ENCODE data around the gene CYP26B1.

CYP26B1 gene

DNA sequence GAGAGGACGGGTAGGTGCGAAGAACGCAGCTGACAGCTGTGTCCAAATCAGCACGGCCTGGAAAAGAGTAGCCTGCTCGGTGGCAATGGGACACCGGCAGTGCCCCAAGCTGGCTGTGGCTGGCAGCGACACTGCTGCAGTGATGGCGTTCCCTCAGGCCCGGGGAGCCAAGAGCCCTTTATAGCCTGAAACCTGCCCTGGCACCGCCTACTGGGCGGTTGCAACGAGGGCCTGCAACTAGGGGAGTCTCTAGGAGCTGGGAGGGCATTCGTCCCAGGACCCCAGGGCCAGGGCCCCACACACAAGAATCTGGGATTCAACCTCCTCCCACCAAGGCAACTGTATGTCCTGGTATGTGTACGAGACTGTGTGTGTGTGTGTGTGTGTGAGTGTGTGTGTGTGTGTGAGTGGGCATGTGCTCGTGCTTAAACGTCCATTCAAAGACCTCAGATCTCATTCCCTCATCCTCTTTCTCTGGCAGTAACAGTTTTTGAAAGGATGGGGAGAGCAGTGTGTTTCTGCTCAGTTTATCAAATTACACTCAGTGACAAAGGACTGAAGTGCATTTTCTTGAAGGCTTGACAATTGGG is 6.8 kb upstream of the CYP26B1 start:
- DNase-seq: no peak

DNA sequence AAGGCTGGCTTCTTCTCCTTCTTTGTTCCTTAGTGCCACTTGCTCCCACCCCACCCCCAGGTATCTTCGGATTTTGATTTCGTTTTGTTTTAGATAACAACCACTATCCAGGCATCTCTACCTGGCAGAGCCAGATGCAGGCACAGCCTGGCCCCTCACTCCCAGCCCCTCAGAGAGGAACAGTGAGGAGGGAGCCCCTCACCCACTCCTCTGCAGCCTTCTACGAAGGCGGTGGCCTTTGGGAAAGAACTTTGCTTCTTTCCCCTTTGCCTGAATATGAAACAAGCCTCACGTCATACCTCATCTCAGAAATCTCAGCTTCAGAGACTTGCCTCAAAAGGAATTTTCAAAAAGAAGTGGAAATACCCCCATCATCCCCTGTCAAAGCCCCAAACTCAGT is 6.3 kb upstream of the CYP26B1 start:
- no peak for DNase-seq

DNA sequence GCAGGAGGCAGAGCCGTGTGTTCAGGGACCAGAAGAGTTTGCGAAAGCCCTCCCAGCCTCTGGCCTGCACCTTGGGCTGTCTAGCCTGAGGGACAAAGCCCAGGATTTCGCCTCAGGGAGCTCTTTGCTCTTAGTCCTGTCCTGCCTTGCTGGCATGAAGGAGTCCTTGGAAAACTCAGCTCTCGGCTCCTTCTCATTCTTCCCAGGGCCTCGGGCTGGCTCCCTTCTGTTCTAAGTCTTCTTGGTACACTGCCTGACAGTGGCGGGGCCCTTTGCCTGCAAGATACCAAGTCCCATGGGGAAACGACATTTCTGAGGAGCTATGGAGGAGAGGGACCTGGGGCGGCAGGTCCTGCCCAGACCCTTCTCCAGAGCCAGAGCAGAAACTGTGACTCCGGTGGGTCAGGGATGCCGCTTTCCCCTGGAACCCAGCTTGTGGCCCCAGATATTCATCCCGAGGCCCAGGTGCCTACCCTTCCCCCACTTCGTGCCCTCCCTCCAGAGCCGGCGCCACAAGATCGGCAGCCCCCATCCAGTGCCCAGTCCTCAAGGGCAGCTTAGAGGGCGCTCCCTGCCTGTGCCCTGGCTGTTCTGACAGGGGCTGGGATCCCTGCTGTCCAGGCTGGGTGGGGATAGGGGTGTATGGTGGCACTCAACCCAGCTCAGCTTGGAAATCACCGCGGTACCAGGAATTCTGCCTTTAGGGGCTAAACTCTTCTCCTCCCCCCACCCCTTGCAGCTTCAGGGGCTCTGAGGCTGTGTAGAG is 5.5 kb upstream of the CYP26B1 start:
- DNase-seq: no peak

DNA sequence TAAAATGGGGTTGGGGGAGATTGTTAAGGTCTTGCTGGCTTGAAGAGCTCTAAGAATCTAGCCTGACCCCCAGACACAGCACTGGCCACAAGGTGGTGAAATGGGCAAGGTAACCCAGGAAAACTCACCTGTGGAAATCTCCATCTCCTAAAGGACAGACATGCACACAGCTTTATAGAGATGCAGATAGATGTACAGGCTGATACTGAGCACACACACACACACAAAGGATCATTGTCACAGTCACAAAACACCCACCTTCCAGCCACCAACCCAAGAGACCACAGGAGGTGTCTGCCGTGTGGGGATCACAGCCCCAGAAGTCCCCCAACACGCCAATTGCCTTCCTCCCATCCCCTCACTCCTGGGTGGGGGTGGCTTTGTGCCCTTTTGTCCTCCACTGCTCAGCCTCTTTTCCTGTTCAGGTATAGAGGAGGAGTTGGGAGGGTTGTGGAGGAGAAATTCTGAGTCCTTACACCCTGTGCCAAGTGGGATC is 3.2 kb upstream of the CYP26B1 start:
- DNase-seq: no peak

DNA sequence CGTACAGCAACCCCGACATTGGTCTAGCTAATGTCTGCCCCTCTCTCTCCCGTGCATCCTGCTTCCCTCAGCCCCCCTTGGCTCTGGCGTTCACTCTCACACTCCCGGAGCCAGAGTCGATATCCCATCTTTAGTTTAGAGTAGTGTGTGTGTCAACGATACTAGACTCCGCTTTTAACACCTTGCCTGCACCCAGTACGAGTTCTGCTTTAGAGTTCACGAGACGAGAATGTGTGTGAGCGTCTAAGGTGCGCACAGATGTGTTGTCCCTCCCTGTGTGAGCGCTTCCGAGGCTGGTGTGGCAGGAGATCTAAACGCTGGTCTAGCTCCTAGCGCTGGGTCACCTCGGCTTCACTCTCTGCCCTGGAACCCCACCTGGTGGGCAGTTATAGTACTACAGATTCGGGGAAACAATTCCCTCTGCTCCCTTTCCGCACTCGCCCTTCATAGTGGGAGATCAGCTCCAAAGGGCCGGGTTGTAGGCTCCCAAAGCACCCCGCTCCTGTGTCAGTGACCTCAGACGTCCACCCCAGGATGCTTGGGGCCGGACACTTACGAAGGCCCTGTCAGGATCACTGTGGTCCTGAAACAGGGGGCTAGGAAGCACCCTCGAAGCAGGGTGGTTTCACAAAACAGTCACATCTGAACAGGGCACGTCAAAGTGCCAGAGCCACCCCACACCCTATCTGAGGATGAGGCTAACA is 2.6 kb upstream of the CYP26B1 start:
- peak; percentile 59 for DNase-seq

DNA sequence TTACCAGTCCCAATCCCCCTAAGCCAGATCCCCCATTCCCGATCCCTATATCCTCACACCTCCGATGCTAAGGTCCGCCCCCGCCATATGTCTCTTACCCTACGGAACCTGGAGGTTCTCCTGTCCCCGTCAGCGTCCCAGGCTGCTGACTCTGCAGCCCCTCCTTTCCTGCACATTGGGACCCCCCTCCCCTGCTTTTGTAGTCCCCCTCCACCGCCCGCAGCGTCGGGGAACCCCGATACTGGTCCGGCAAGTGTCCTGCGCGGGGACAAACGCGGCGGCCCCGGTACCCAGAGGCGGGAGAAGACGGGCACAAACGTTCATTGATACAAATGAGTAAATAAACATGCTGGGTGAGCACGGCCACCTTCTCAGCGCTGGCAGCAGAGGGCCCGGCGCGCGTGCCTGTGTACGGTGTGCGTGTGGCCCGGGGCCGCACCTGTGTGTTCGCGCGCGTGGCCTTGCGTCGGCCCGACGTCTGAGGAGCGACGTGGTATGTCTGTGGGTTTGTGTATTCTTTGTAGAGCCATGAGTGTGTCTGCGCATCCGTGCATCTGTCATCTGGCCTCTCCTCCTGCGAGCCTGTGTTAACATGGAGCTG is 2.0 kb upstream of the CYP26B1 start:
- DNase-seq: no peak

DNA sequence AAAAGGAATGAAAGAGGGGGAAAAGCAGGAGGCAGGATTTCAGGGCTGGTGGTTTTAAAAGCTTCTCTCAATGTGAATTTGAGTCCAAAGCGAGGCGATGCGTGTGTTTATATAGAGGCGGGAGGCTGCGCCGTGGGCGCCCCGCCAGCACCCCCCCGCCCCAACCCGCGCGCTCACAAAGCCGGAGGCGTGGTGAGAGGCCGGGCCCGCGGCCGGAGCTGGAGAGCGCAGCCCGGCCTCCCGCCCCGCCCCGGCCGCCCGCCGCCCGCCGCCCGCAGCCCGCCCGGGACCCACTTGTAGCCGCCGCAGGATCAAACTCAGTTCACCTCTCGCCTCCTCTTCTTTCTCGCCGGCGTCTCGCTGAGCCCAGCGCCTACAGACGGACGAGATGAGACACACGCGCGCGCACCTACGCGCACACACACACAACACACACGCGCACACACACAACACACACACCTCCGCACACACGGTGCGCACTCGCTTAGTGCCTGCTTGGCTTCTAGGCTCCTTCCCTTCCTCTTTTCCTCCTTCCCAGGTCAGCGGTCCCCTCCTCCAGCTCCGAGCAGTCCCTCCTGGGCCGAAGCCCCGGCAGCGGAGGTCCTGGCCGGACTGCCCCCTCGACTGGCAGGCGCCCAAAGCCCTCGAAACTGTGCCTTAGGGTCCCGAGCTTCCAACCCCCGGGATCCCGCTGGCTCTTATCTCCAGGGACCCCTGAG is 1.3 kb upstream of the CYP26B1 start:
- no peak for DNase-seq

DNA sequence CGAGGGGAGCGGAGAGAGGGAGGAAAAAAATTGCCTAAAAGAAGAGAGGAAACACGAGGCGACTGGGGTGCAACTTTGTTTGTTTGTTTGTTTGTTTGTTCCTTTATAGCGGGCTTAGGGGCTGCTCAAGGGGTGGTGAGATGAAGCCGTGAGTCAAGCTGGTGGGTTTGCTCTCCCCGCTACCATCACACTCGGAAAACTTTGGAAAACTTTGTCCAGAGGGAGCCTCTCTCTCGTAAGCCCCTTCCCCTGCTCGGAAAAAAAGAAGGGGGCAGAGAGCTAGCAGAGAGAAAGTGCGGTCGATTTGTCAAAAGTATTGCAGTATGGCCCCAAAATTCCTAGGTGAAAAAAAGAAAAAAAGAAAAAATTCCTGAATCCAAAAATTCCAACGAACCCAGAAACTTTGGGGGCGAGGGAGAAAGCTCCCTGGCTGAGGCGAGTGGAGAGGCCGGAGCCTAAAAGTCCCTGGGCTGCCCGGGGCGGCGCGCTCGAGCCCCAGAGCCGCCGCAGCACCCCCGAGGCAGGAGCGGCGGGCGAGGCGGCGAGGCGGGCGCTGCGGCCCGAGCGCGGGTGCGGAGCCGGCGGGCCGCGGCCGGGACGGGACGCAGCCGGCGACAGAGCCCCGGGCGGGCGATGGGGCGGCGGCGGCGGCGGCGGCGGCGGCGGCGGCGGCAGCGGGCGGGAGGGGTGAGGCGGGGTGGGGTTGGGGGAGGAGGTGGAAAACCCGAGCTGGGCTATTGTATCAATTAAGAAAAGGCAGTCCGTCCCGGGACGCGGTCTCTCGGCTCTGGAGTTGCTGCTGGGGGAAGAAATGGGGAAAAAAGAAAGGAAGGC is 558 bp upstream of the CYP26B1 start:
- DNase-seq: no peak

DNA sequence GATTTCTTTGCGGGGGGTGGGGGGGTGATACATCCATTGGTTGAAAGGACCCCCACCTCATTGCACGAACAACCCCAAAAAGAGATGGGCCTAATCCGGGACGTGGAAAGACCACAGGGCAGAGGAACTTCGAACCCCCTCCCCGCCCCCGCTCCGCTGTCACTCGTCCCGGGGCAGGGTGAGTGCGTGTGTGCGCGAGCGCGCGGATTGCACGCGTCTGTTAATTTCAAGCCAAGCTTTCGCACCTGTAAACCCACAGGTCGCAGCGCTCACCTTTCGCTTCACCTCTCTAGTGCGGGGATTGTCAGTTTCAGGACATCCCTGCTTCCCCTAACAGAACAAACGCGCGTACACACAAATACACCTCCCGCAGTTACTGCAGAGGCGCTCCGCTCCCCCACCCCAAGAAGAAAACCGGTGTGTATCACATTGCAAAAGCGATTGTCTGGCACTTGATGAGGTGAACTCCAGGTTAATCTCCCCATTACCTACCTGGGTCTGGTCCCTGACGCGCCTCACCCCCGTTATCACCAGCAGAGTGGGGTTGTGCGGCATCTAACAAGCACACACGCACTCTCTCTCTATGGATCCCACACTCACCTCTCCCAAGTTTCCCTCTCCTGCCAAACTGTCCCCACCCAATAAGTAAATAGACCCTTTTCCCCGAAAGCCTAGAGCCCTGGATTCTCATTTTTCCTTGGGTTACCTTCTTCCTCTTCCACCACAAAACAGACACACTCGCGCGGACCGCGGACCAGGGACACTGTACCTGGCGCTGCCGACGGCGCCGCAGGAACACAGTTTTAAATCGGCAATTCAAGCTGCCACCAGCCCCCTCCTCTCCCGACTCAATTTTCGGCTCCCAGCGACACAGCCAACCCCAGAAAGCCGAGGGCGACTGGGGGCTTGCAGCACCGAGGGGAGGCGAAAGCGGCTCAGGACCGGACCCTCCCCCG is 1.0 kb downstream of the CYP26B1 start:
- DNase-seq: no peak

DNA sequence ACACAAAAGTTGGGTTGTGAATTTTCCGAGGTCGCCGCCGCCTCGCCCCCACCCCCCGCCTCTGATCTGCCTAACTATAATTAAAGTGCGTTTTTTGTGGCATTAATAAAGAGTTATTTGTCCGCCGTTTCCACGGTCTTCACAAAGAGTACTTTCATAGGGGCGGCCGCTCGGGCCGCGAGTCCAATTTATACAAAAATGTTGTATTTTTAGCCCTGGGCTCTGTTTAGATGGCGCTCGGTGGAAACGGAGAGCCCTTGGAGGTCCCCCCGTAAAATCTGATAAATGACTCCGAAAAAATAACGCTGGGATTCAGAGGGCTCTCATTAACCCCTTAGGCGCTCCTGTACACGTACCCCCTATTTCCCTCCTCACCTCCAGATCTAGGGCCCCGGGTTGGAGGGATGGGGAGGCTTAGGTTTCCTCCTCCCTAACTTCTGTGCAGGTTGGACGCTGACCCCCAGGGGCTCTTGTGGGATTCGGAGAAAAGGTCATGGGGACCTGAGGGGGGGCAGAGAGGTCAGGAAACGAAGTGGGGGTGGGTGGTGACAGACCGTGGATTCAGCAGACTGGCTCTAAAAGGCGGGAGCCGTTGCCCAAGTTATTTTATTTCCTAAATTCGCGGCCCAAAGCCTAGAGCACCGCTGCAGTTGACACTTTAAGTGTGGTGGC is 1.9 kb downstream of the CYP26B1 start:
- DNase-seq: no peak

DNA sequence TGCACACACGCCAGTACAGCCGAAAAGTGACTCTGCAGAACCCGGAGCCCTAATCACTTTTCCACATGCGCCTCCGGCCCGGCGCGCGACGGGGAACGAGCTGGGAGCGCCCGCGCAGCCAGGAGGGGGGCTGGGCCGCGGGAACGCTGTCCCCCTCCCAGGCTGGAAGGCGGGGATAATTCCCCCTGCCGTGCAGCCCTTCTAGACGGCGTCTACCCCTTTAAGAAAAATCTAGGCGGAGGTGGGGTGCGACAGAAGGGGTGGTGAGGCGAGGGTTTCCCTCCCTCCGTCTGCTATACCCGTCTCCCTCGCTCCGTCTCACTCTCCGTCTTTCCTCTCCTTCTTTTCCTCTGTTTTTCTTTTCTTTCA is 2.4 kb downstream of the CYP26B1 start:
- no peak for DNase-seq

DNA sequence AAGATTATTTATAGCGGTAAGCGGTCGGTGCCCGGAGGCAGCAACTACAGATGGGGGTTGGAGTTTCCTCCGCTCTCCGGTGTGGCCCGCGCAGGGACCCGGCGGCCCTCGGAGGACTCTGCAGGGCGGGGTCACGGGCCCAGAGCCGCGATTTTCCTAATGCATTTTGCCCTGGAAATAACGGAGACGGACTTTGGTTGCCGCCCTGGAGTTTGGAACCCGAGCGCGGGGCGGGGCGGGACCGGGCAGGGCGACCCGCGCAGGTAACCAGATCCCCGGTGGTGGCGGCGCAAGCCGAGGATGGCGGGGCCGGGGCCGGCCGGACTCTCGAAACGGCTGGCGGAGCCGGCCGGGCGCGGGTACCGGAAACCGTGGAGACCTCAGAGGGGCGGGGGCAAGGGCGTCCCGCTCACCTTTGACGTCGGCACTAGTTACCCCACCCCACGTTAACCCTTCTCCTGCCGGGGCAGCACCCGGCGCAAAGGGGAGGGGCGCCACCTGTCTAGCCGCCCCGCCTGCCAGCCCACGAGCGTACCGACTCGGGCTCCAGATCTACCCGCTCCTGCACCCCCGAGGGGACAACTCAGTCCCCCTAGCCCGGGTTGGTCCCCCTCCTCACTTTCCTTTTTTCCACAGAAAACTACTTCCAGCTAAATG is 2.9 kb downstream of the CYP26B1 start:
- no peak for DNase-seq

DNA sequence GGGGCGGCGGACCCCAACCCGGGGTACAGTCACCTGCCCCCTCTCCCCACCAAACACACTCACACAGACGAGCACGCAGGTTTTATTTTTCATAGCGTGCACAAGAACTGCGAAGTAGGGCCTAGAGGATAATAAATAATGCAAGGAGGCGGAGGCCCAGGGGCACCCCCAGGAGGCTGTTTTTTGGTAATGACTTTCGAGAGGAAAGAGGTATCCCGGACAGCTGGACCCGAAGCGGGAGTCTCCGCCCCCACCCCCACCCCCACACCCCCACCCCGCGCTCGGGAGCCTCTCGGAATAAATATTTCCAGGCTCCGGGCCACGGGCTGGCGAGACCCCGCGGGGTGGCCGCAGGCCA is 3.4 kb downstream of the CYP26B1 start:
- DNase-seq: no peak

DNA sequence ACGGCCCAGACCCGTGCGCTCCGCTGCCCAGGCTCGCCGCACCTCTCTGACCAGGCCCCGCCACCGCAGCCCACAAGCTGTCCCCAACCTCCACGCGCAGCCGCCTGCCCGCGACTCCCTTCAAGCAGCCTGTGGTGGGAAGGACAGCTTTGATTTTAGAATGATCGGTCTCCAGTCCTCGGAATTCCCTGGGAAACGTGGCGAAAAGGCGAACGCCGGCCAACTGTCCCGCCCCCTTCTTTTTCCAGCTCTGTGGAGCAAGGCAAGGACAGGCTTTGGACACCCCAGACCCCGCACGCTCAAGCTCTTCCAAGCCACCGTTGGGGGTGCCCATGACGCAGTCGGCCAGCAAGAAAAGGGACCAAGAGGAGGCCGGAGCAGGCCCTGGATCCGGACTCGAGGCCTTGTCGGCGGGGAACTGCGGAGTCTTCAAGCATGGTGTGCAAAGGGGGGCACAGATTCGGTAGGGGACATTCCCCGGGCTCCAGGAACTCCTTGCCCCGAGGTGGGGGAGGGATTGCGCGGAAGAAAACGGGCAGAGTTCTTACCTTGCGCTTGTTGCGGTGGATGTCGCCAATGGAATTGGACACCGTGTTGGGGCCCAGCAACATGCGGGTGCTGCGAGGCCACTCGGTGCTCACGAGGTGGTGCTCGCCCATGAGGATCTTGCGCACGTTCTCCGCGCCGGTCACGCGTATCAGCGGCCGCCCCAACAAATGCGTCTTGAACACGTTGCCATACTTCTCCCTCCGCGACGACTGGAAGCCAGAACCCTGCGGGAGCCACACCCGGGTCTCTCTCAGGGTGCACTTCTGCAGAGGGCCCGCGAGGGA is 4.0 kb downstream of the CYP26B1 start:
- no peak for DNase-seq

DNA sequence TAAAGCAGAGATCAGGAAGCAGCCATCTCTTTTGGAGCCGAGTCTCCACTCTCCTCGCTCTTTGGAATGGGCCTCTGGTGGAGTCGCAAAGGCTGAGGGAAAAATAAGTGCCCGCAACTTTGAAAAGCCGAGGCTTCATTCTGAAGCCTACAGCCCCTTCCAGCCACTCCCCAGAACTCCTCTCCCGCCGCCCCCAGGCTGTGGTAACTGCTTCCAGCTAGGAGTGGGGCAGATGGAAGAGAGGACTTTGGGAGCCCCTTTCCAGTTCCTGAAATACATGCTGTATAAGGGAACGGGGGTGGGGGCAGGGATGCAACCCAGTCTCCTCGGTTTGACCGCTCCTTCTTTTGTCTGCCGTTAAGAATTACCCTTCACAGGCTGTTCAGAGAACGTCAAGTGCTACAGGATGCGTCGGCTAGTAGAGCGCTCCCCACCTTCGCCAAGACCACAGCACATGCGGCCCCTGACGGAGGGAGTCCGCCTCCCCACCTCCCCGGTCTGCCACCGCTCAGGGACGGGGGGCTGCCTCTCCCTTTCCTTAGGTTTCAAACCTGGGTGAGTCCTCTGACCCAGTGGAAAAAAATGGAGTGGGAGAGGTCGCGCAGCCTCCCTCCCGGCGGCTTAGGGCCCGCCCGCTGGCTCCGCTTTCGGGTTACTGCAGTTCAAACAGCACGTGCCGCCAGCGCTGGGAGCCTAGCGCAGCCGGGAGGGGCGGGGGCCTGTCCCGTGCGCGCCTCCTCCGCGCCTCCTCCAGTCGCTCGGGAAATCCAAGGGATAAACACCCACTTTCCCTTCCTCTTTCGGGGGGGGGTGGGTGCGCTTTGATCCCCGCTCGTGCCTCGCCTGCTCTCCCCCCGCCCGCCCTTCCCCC is 4.9 kb downstream of the CYP26B1 start:
- peak; percentile 62 for DNase-seq

DNA sequence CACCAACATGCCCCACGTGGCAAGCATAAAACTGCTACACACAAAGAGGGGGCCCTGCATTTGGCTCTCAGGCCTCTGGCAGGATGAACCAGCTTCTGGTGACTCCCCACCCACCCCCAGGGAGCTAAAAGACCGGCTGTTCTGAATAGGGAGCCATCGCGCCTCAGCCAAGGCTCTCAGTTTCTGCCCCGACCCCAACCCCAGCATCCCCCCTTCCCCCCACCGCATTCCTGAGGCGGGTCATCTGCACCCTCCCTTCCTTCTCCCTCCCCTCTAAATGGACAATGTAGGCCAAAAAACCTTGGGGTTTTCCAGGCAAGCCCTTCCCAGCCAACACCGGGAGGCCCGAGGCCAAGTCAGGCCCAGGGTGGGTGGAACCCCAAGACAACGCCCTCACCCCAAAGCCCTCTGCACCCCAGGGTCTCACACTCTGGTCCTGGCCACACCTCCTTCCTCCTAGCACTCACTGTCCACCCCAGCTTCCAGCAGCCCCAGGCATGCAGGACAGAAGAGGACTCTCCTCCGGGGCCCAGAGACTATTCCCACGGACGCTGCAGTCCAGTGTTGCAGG is 5.7 kb downstream of the CYP26B1 start:
- DNase-seq: no peak

DNA sequence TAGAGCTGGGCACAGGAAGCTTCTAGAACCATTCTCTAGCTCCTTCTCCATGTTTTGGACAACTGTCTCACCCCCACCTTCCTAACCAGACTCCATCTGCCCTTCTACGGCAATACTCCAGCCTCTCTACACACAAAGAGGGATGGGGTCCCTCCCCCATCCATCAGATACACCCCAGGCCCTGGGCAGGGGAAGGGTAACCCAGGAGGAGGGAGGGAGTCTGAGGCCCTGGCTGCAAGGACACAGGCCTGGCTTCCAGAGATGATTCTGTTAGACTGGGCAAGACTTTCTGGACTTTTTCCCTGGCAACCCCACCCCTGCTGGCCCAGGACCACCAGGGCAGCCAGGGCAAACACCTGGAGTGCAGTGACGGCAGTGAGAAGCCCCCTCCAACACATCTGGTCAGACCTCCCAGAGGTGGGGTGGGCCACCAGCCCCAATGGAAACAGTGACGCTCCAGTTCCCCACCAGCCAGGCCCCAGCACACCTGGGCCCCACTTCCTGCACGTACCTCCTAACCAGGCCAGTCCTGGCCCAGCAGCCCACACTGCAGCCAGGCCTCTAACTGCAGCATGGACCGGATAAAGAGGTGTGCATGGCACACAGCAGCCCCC is 6.5 kb downstream of the CYP26B1 start:
- DNase-seq: no peak

Data from MV-4-11 (cell line).